Measurements from ENCODE around the gene CAPN1. TPM values are rescaled to one million over a fixed set of nuclear protein-coding genes. Genes with fewer than 3 reads are reported as not detected.

Gene CAPN1
- total RNA-seq, 1 experiment from 2014 or later: 175 TPM

- Histone ChIP-seq H3K4ac (ENCODE audit: low read depth, low read length) (no peak overlapping the region), H2BK20ac (ENCODE audit: low read depth, low read length, poor library complexity, severe bottlenecking) (no peak overlapping the region), H3T11ph (ENCODE audit: low read length) (no peak overlapping the region), H3K23me2 (ENCODE audit: insufficient read length, low read depth, low read length, poor library complexity, severe bottlenecking) (peaks cover 6% of the 10 kb centered on the region), H2AK5ac (ENCODE audit: insufficient read length, low read length) (no peak overlapping the region), H3K27me3 (ENCODE audit: insufficient read depth, low read length) (no peaks in the 10 kb centered on the region), H3K18ac (ENCODE audit: insufficient read length, low read depth, low read length) (peak overlapping the region; percentile 45), H4K91ac (ENCODE audit: insufficient read length, low read depth, low read length) (no peak overlapping the region), H3K27ac (ENCODE audit: insufficient read length, low read depth, low read length) (peak overlapping the region; percentile 28), H3K56ac (ENCODE audit: insufficient read length, low read depth, low read length) (no peak overlapping the region), H2AFZ (ENCODE audit: low read length) (no peak overlapping the region), H3K4me1 (ENCODE audit: insufficient read depth, low read length) (peaks cover 8% of the 10 kb centered on the region; the same call in 1 of the 2 replicates), H4K20me1 (ENCODE audit: control insufficient read depth, insufficient read depth, insufficient read length) (no peaks in the 10 kb centered on the region), H3K14ac (ENCODE audit: insufficient read depth, low read length) (peak overlapping the region; percentile 48; the same call in 1 of the 2 replicates), H2BK5ac (ENCODE audit: insufficient read length, low read length) (no peak overlapping the region), H3K4me2 (ENCODE audit: insufficient read depth, insufficient read length, low read length) (peak overlapping the region; percentile 50), H2BK120ac (ENCODE audit: low read depth, low read length, poor library complexity, severe bottlenecking) (no peak overlapping the region), H3K9me3 (ENCODE audit: control insufficient read depth, low read depth, low read length) (no peaks in the 10 kb centered on the region), H2BK12ac (ENCODE audit: insufficient read length, low read depth, low read length) (no peak overlapping the region), H4K8ac (replicated peaks; ENCODE audit: insufficient read length, low read depth, low read length) (no peak overlapping the region), H3K23ac (ENCODE audit: insufficient read length, low read depth, low read length) (no peak overlapping the region), H3K79me1 (ENCODE audit: insufficient read depth, low read depth, low read length, poor library complexity, severe bottlenecking) (no peaks in the 10 kb centered on the region), H2BK15ac (ENCODE audit: low read depth, low read length) (no peak overlapping the region), H3K79me2 (ENCODE audit: insufficient read depth, low read length) (no peaks in the 10 kb centered on the region), H3K9ac (ENCODE audit: extremely low read depth, insufficient read length, low read length) (peak overlapping the region; percentile 12), H4K5ac (ENCODE audit: insufficient read length, low read depth, low read length) (no peak overlapping the region)
- Mint-ChIP-seq H3K9me3 (peaks cover 0 to 3% of the 10 kb centered on the region in 2 experiments; a peak in 1 of 5 replicates), H3K27ac (peak overlapping the region; percentile 96 to 99 (median 97)), H3K4me3 (peak overlapping the region; percentile 14 to 72; a peak in 4 of 5 replicates), H3K4me1 (peaks cover 27 to 51% of the 10 kb centered on the region in 2 experiments), H3K27me3 (ENCODE audit: low read depth) (no peaks in the 10 kb centered on the region), H3K36me3 (ENCODE audit: insufficient read depth in 1 of 3, low read depth in 3 of 3) (peaks cover 6 to 31% (median 28%) of the 10 kb centered on the region in 3 experiments; a peak in 6 of 7 replicates)
- WGBS (ENCODE audit: extremely low coverage, insufficient read length, low lambda C conversion rate): no CpG with 5 or more reads among the region's 26 CpGs
- DNase-seq: peak; percentile 83
- no peak for TF ChIP-seq CTCF (conservative IDR thresholded peaks at IDR 0.05)
Observed at GRCh38 chr11:65213322-65214211, 31.8 kb downstream of the CAPN1 start.

Measured in H9 (cell line).